Limb (tissue), 2 donors: Measurements from ENCODE around the gene ADAM12.
"Not testable (repeated sequence)": the region's sequence is repeated elsewhere in the genome, so short reads cannot be mapped to it uniquely, and the experiment has no call there.

ENCODE experiments used
- DNase-seq, 2 donors: peaks; one replicate each; pipeline ENCODE4 v3.0.0-alpha.2; 2016; ENCODE audit errors: extremely low spot score in 2 of 2

ADAM12 gene

DNA sequence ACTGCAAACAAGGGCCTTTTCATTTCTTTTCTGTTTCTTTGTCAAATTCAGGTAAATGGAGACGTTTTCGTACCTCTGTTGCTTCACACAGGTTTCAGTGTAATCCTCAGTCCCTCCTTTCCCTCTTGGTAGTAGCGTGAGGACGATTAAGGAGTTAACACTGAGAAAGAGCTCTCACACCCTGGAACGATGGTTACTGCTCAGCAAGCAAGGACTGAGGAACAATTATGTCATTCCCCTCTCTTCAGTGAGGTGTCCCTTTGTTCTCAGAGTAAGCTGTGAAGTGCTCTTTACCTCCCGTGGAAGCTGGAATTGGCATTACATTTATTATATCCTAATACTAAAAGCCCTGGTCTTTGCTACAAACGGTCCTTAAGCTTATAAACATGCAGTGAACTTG, 396.0 kb downstream of the ADAM12 start:
- DNase-seq: no peak

DNA sequence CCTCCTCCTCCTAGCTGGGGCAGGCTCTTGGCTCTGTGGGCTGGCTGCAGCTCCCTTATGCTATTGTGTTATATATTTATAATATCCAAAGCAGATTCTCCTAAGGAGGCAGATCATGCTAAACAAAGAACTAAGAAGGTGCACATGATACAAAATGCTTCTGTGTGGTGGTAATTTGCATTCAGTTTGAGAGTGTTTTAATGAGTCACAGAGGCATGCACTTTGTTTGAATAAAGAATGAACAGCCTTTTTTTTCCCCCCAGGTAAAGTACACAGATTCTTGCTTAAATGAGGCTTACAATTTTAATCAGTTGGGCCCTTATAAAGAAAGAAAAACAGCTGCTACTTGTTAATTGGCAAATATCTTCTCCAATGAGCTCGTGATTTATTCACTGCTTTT, 396.9 kb downstream of the ADAM12 start:
- no peak for DNase-seq

DNA sequence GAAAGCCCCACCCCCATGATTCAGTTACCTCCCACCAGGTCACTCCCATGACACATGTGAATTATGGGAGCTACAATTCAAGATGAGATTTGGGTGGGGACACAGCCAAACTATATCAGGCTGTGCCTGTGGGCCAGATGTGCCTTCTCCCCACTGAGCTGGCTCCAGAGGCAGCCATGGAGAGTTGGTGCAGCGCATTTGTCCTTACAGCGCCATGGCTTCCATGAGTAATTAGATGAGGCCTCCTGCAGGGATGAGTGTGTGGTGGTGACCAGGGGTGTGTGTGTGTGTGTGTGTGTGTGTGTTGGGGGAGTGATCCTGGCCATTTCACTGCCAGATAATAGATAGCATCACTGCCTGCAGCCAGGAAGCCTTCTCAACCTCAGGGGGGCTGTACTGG, 397.3 kb downstream of the ADAM12 start:
- DNase-seq: no peak

DNA sequence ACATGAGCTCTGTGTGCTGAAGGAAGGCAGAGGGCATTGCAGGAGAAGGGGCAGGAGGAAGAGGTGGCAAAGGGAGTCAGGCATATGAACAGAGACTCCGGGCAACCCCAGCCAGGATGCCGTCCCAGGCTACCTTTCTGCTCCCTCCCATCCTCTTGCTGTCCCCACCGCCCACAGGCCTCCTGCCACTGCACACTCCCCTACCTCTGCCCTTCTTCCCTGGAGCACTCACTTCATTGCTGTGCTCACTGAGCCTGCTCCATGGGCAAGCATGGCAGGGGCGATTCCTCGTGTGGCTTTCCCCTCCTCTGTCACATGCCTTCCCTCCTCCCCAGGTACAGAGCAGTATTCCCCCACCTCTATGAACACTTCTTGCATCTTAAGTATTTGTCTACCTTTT, 398.5 kb downstream of the ADAM12 start:
- no peak for DNase-seq

DNA sequence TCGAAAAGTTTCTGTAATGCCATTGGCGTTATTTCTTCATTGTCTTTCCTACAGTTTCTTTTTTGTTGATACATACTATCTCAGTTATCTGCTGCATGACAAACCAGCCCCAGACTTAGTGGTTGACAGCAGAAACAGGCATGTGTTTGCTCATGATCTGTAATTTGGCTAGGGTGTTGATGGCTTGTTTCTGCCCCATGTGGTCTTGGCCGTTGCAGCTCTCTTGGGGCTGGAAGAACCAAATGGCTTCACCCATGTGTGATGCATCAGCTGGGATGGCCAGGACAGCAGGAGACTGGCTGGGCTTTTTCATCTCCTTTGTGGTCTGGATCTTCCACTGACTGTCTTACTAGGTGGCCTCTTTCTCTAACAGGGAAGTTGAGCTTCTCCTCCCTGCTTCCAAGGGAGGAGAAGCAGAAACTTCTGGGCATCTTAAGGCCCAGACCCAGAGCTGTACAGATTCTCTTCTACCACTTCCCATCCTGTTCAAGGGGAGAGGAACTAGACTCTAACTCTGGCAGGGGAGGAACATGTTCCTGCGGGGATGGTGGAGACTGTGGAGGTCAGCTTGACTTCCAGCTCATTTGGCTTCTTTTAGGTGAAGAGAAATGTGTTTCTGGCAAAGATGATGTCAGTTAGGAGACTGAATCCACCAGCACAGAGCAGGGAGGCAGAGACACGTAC, 402.6 kb downstream of the ADAM12 start:
- DNase-seq: no peak

DNA sequence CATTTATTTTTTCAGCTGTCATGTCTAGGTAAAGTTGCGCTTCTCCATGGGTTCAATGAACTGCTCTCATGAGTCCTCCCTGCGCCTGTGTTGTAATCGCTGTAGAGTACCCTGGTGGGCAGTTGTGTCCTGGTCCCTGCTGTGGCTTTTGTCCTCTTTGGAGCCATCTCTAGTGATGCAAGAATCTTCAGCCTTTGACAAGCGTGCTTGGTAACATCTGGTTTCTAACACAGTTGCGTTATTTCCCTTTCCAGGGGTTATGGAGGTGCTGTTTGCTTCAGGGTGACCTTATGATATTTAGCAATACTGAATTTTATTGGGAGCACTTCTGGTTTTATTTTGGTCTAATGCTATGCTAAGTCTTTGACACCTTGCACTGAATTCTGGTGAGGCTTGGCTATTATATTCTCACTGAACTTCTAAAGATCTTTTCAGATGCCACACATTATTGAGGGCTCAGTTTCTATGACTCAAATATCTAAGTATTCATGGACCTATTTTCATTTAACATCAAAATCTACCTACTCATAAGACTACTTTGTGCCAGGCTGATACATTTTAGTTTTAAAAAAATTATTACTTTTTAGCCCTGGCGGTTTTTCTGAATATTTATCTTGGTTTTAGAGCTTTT, 403.3 kb downstream of the ADAM12 start:
- DNase-seq: no peak

DNA sequence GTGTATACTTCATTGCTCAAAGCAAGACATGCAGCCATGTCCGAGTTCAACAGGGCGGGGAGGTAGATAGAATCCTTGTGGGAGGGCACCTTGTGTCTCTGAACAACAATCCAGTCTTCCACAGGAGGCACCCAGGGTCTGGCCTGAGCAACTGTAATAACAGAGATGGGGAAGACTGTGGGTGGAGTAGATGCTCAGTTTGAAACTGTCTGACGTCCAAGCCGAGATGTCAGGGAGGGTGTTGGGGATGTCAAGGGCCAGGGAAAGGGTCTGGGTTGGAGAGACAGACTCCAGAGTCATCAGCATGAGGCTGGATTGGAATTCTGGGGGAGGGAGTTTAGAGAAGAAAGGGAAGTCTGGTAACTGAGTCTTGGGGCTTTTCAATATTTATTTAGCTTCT, 403.9 kb downstream of the ADAM12 start:
- DNase-seq: no peak

DNA sequence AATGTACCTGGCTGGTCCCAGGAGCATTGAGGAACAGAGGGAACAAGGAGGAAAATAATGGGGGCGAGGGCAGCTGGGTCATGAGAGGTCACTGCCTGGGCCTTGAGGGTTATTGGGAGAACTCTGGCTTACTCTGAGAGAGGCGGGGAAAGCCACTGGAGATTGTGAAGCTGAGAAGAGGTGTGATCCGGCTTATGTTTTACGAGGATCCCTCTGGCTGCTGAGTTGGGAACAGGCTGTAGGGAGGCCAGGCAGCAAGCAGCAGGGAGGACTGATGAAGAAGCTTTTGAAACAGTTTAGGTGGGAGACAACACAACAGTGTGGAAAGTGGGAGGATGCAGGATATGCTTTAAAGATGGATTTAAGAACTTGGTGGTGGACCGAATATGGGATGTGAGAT, 404.6 kb downstream of the ADAM12 start:
- no peak for DNase-seq

DNA sequence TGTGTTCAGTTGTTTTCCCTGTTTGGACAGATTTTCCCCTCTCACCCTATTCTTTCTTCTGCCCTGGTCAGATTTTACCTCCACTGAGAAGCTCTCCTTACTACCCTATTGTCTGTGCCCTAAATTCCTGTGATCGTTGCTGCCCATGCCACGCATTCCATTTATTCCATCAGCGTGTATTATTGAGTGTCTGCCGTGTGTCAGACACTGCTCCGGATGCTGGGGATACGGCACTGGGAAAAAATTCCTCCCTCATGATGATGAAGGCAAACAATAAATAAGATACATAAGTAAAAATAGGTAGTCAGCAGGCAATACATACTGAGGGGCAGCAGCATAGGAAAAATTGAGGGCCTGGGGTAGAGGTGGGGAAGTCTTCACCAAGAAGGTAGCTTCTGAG, 405.1 kb downstream of the ADAM12 start:
- DNase-seq: no peak

DNA sequence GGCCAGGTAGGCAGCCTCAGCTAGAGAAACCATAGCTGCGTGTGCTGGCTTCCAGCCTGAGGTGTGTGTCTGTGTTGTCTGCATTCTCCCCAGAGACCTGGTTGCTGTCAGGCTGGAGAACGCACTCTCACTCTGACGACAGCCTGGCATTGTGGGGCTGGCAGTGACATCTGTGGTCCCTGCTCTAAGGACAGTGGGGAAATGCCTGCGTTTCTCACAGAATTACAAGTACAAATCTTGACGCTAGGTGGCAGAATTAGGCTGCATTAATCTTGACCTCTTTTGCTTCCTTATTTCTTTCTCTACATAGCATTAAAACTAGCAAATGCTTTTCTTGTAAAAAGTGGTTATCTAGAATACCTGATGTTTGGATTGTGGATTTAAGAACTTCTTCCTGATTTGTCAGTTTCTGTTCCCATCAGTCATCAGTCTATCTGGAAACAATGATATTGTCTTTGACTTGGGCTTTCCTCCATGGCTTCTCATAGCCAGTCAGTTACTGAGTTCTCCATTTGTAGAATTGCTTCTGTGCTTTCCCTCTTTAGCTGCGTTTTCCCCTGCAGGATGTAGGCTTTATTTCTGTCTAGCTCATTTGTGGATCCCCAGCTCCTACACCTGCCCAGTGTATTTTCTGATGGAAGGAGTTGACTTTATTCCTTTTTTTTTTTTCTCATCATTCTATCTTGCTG, 405.9 kb downstream of the ADAM12 start:
- DNase-seq: peak; percentile 60 to 85

DNA sequence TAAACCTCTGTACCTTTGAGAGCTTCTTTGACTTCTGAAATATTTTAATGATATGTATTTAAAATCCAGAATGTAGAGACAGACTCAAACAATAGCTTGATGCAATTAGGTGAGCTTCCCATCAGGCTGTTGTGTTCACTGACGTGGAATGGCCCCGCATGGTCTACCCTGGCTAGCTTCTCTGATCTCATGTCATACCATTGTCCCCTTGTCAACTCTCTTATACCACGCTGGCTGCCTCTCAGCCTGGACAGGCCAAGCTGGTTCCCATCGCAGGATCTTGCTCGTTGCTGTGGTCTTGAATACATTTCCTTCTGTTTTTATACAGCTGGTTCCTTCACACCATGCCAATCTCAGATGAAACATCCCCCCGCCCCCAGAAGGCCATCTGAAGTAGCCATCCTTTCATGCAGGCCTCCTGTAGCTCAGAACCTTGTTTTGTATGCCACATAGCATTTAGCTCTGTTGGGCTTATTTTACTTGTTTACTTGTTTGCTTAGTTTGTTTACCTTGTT, 407.7 kb downstream of the ADAM12 start:
- no peak for DNase-seq

DNA sequence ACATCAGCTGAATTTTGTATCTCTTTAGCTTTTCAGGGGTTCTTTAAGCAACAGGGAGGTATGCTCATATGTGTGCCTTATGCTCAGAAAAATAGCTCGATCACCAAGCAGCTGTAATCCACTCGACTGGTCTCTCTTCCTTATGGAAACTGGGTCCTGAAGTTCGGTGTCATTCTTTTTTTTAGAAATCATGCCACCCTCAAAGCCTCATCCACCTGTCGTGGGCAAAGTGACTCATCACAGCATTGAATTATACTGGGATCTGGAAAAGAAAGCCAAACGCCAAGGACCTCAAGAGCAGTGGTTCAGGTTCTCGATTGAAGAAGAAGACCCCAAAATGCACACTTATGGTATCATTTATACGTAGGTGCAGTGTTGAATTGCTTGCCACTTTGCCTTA, 408.3 kb downstream of the ADAM12 start:
- no peak for DNase-seq

DNA sequence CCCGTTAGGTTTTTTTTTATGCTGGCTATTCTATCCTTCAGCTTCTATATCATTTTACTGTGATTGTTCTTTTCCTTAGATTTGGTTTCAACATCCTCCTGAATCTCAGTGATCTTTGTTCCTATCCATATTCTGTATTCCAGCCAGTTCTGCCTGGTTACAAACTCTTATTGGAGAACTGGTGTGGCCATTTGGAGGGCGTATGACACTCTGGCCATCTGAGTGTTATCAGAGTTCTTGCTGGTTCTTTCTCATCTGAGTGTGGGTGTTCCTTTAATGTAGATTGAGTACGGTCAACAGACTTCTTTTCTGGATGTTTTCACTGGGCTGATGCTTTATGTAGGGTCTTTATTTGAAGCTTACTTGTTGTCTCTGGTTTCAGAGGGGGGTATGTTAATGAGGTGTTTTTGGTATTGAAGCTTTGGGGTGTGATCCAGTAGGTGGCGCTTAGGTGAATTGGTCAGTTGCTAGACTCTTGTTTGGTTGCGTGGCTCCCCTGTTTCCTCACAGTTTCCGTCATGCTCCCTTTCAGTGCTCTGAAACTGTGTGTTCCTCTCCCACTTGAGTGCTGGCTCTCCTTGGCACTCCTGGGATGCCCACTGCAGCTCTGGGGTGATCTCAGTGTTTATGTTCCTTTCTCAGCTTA, 411.2 kb downstream of the ADAM12 start:
- no peak for DNase-seq

DNA sequence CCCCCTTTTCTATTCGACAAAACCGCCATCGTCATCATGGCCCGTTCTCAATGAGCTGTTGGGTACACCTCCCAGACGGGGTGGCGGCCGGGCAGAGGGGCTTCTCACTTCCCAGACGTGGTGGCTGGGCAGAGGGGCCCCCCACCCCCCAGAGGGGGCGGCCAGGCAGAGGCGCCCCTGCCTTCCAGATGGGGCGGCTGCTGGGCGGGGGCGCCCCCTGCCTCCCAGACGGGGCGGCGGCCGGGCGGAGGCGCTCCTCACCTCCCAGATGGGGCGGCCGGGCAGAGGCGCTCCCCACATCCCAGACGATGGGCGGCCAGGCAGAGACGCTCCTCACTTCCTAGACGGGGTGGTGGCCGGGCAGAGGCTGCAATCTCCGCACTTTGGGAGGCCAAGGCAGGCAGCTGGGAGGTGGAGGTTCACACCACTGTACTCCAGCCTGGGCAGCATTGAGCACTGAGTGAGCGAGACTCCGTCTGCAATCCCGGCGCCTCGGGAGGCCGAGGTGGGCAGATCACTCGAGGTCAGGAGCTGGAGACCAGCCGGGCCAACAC, 418.1 kb downstream of the ADAM12 start:
- not testable (repeated sequence) for DNase-seq

DNA sequence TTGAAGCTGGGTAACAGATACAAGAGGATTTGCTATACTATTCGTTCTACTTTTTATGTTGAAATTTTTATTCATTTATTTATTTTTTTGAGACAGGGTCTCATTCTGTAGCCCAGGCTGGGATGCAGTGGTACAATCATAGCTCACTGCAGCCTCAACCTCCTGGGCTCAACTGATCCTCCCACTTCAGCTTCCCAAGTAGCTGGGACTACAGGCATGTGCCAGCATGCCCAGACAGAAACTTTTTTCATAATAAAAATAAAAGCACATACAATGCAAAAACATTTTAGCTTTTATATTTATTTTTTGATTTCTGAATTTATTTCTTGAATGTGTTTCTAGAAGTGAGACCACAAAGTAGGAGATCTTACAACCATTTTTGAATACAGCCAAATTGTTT, 420.7 kb downstream of the ADAM12 start:
- no peak for DNase-seq

DNA sequence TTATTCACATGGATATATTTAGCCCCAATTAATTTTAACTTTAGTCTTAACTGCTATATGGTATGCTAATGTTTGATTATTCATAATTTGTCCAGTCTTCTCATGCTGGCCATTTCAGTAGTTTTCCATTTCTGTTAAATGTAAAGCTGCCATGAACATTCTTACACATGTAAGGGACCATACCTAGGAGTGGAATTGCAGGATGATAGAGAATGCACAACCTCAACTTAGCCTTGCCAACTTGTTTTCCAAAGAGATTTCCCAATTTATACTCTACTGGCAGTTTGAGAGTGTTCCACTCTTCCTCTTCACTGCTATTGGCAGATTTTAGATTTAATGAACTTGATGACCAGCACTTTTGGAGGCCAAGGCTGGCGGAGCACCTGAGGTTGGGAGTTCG, 423.7 kb downstream of the ADAM12 start:
- DNase-seq: no peak
